K562 (cell line): ENCODE data around the gene PPAN.

ENCODE experiments used
- FOXP1 ChIP-seq: sonication (generic); formaldehyde crosslinking; IDR thresholded peaks from 2 replicates; pipeline ENCODE4 v1.8.0; 2022; ENCODE audit warnings: mild to moderate bottlenecking, missing genetic modification reagents
- HDAC6 ChIP-seq: IDR thresholded peaks from 2 replicates; pipeline ENCODE4 v1.6.1; 2012; ENCODE audit warnings: low read depth, mild to moderate bottlenecking, control low read depth, inconsistent platforms, low read length, moderate library complexity
- IFI16 ChIP-seq: fragments of 250-450 bp; sonication (Bioruptor Pico); IDR thresholded peaks from 2 replicates; pipeline ENCODE4 v2.1.2; 2022; ENCODE audit warnings: mild to moderate bottlenecking, inconsistent platforms
- MCM2 ChIP-seq: fragments of 450-650 bp; IDR thresholded peaks from 2 replicates; pipeline ENCODE4 v1.6.1; 2017; ENCODE audit warnings: low read depth, mild to moderate bottlenecking
- POLR2AphosphoS5 ChIP-seq: IDR thresholded peaks from 2 replicates; pipeline ENCODE4 v1.6.1; 2011; ENCODE audit warnings: mild to moderate bottlenecking, low read depth, low read length, moderate library complexity; ENCODE audit not compliant: control insufficient read depth, insufficient read depth
- PREB ChIP-seq: sonication (generic); formaldehyde crosslinking; IDR thresholded peaks from 2 replicates; pipeline ENCODE4 v1.8.1; 2023; ENCODE audit warnings: mild to moderate bottlenecking, missing genetic modification reagents
- RB1 ChIP-seq: fragments of 450-650 bp; IDR thresholded peaks from 2 replicates; pipeline ENCODE4 v1.6.1; 2017; ENCODE audit warnings: low read depth, mild to moderate bottlenecking
- RNF2 ChIP-seq: sonication (generic); IDR thresholded peaks from 2 replicates; pipeline ENCODE4 v1.6.1; 2016
- SIN3A ChIP-seq, 2 experiments: fragments of 150-350 bp in 1 of 2; IDR thresholded peaks; 2 replicates each; pipeline ENCODE4 v1.6.1; 2011 to 2016; ENCODE audit warnings: borderline replicate concordance in 2 of 2, low read depth in 2 of 2, low read length in 2 of 2, mild to moderate bottlenecking in 2 of 2, moderate library complexity in 2 of 2; ENCODE audit not compliant: control insufficient read depth in 1 of 2
- SP2 ChIP-seq: IDR thresholded peaks from 2 replicates; pipeline ENCODE4 v1.6.1; 2011; ENCODE audit warnings: mild to moderate bottlenecking, low read depth, low read length, moderate library complexity; ENCODE audit not compliant: poor library complexity, severe bottlenecking; ENCODE audit errors: extremely low read depth
- ZNF121 ChIP-seq: sonication (generic); formaldehyde crosslinking; conservative IDR thresholded peaks from 2 replicates; pipeline ENCODE4 v1.8.0; 2022; ENCODE audit warnings: missing genetic modification reagents
- ZNF217 ChIP-seq: sonication (generic); formaldehyde crosslinking; IDR thresholded peaks from 2 replicates; pipeline ENCODE4 v1.8.0; 2022; ENCODE audit warnings: mild to moderate bottlenecking, missing genetic modification reagents
- ZNF449 ChIP-seq: fragments of 250-450 bp; sonication (Bioruptor Pico); IDR thresholded peaks from 2 replicates; pipeline ENCODE4 v1.8.0; 2022; ENCODE audit warnings: moderate library complexity, mild to moderate bottlenecking, inconsistent platforms
- ZNF76 ChIP-seq: fragments of 250-450 bp; sonication (Bioruptor Pico); IDR thresholded peaks from 2 replicates; pipeline ENCODE4 v1.4.0; 2020; ENCODE audit warnings: mild to moderate bottlenecking, moderate library complexity, borderline replicate concordance

GRCh38 chr19:10114651-10115391, 8.7 kb downstream of the PPAN start:
- no peak for TF ChIP-seq SP2
- no peak for TF ChIP-seq ZNF449 (CRISPR knock-in tag)
- TF ChIP-seq ZNF121, result no peak
- TF ChIP-seq RNF2, result no peak
- TF ChIP-seq ZNF76 (CRISPR knock-in tag), result no peak
- no peak for TF ChIP-seq ZNF217 (CRISPR knock-in tag)
- no peak for TF ChIP-seq PREB
- peak in 1 of 2 experiments; percentile 14; a peak in 1 of 4 replicates for TF ChIP-seq SIN3A (IDR thresholded peaks at IDR 0.05; ENCODE audit: borderline replicate concordance in 2 of 2, control insufficient read depth in 1 of 2, low read depth in 2 of 2, low read length in 2 of 2)
- TF ChIP-seq HDAC6, result no peak
- TF ChIP-seq IFI16 (CRISPR knock-in tag), result no peak
- no peak; the same call in 1 of the 2 replicates for TF ChIP-seq POLR2AphosphoS5
- TF ChIP-seq FOXP1 (CRISPR knock-in tag), result no peak
- TF ChIP-seq RB1, result no peak
- TF ChIP-seq MCM2, result no peak
